ENCODE data around the gene IQSEC3.

IQSEC3 gene

DNA sequence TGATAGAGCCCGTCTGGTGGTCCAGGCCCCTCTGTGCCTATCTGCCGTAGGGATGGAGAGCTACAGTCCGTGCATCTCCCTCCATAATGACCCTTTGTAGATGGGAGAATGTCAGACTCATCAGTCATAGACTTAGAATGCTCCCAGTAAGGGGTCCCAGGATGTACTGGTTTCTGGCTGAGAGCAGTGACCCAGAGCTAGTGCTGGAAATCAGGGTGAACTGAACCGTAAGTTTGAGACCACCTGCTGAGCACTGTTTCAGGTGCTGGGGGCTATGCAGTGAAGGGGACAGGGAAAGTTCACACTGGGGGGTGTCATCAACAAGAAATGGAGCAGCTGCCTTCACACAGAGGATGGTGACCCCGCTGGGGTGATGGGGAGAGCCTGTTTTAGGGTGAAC is 113.3 kb downstream of the IQSEC3 start:
- H3K4me2 ChIP-seq (ENCODE audit: insufficient read depth, low read length), result no peak overlapping the region
- H3K4me1 ChIP-seq (ENCODE audit: insufficient read depth, low read length), result no peaks in the 10 kb centered on the region
- ATAC-seq (ENCODE audit: insufficient read depth, low read depth) (no peak), DNase-seq (no peak)
- H3K4me3 ChIP-seq (ENCODE audit: low read depth in 1 of 2, low read length in 2 of 2), result no peak overlapping the region
- no peak overlapping the region for H3K27ac ChIP-seq (ENCODE audit: low read length)
- TF ChIP-seq, protein P1, sequence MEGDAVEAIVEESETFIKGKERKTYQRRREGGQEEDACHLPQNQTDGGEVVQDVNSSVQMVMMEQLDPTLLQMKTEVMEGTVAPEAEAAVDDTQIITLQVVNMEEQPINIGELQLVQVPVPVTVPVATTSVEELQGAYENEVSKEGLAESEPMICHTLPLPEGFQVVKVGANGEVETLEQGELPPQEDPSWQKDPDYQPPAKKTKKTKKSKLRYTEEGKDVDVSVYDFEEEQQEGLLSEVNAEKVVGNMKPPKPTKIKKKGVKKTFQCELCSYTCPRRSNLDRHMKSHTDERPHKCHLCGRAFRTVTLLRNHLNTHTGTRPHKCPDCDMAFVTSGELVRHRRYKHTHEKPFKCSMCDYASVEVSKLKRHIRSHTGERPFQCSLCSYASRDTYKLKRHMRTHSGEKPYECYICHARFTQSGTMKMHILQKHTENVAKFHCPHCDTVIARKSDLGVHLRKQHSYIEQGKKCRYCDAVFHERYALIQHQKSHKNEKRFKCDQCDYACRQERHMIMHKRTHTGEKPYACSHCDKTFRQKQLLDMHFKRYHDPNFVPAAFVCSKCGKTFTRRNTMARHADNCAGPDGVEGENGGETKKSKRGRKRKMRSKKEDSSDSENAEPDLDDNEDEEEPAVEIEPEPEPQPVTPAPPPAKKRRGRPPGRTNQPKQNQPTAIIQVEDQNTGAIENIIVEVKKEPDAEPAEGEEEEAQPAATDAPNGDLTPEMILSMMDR (IDR thresholded peaks at IDR 0.05; ENCODE audit: borderline replicate concordance, extremely low read depth, low read length, poor library complexity, severe bottlenecking), result no peak
- TF ChIP-seq EZH2 (IDR thresholded peaks at IDR 0.05; ENCODE audit: borderline replicate concordance, low read depth, low read length, severe bottlenecking), result no peak
- H3K79me2 ChIP-seq (ENCODE audit: insufficient read depth, low read length), result no peaks in the 10 kb centered on the region
- H3K36me3 ChIP-seq (ENCODE audit: insufficient read depth, low read length), result no peaks in the 10 kb centered on the region
- no peaks in the 10 kb centered on the region for H3K9me3 ChIP-seq (ENCODE audit: insufficient read depth, low read length, severe bottlenecking)
- no peak overlapping the region for H3K9ac ChIP-seq (ENCODE audit: low read depth, low read length)
- H2AFZ ChIP-seq (ENCODE audit: low read depth, low read length), result no peak overlapping the region
- no peaks in the 10 kb centered on the region for H4K20me1 ChIP-seq (ENCODE audit: insufficient read depth, low read length)
- H3K27me3 ChIP-seq (ENCODE audit: insufficient read depth, low read length, poor library complexity), result no peaks in the 10 kb centered on the region

DNA sequence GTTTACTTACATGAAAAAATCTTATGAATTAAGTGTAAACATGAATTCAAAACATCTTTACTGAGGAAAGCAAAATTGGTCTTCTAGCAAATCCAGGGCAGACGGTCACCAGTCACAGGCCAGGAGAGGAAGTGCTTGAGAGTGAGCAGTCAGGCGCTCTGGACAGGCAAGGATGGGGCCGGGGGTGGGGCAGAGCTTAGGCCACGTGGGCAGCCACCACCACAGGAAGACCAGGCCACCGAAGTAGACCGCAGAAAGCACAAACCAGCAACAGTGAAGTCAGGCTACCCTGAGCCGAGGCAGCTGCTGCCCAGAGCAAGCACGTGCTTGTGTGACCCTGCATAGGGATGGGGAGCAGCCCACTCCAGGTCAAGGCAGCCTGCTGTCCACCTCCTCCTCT is 113.9 kb downstream of the IQSEC3 start:
- Histone ChIP-seq H3K9me3 (ENCODE audit: insufficient read depth, low read length, severe bottlenecking) (no peaks in the 10 kb centered on the region), H3K4me2 (ENCODE audit: insufficient read depth, low read length) (no peak overlapping the region), H4K20me1 (ENCODE audit: insufficient read depth, low read length) (peaks cover under 1% of the 10 kb centered on the region; the same call in 1 of the 2 replicates), H3K4me3 (ENCODE audit: low read depth in 1 of 2, low read length in 2 of 2) (no peak overlapping the region), H3K9ac (ENCODE audit: low read depth, low read length) (no peak overlapping the region), H2AFZ (ENCODE audit: low read depth, low read length) (no peak overlapping the region), H3K27me3 (ENCODE audit: insufficient read depth, low read length, poor library complexity) (no peaks in the 10 kb centered on the region), H3K36me3 (ENCODE audit: insufficient read depth, low read length) (no peaks in the 10 kb centered on the region), H3K79me2 (ENCODE audit: insufficient read depth, low read length) (no peaks in the 10 kb centered on the region), H3K4me1 (ENCODE audit: insufficient read depth, low read length) (no peaks in the 10 kb centered on the region), H3K27ac (ENCODE audit: low read length) (no peak overlapping the region)
- TF ChIP-seq EZH2 (IDR thresholded peaks at IDR 0.05; ENCODE audit: borderline replicate concordance, low read depth, low read length, severe bottlenecking), result no peak
- TF ChIP-seq, protein P1 (IDR thresholded peaks at IDR 0.05; ENCODE audit: borderline replicate concordance, extremely low read depth, low read length, poor library complexity, severe bottlenecking), result no peak
- no peak for ATAC-seq (ENCODE audit: insufficient read depth, low read depth)
- DNase-seq, result no peak

DNA sequence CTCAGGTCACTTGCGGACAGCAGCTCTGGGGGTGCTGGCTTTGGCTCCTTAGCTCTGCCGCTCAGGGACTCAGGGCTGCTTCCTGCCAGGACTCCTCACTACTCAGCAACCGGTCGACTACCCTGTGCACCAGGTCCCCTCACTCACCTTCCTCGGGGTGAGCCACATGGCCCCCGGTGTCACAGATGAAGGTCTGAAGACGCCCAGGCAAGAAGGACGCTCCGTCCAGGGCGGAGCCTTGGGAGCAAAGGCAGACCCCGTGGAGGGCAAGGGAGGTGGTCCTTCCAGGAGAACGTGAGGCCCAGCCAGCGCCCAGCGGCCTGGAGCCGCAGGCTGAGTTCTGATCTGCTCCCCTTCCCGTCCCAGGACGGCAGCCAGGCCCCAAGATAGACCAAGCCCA is 115.4 kb downstream of the IQSEC3 start:
- peaks cover 5% of the 10 kb centered on the region; the same call in 1 of the 2 replicates for H4K20me1 ChIP-seq (ENCODE audit: insufficient read depth, low read length)
- DNase-seq (no peak), ATAC-seq (ENCODE audit: insufficient read depth, low read depth) (no peak)
- no peak overlapping the region for H3K9ac ChIP-seq (ENCODE audit: low read depth, low read length)
- no peaks in the 10 kb centered on the region for H3K27me3 ChIP-seq (ENCODE audit: insufficient read depth, low read length, poor library complexity)
- TF ChIP-seq, protein P1 (IDR thresholded peaks at IDR 0.05; ENCODE audit: borderline replicate concordance, extremely low read depth, low read length, poor library complexity, severe bottlenecking), result no peak
- TF ChIP-seq EZH2 (IDR thresholded peaks at IDR 0.05; ENCODE audit: borderline replicate concordance, low read depth, low read length, severe bottlenecking), result no peak
- no peak overlapping the region for H3K27ac ChIP-seq (ENCODE audit: low read length)
- no peaks in the 10 kb centered on the region for H3K4me1 ChIP-seq (ENCODE audit: insufficient read depth, low read length)
- H3K9me3 ChIP-seq (ENCODE audit: insufficient read depth, low read length, severe bottlenecking), result no peaks in the 10 kb centered on the region
- H2AFZ ChIP-seq (ENCODE audit: low read depth, low read length), result no peak overlapping the region
- no peaks in the 10 kb centered on the region for H3K79me2 ChIP-seq (ENCODE audit: insufficient read depth, low read length)
- H3K4me2 ChIP-seq (ENCODE audit: insufficient read depth, low read length), result no peak overlapping the region
- H3K36me3 ChIP-seq (ENCODE audit: insufficient read depth, low read length), result no peaks in the 10 kb centered on the region
- no peak overlapping the region for H3K4me3 ChIP-seq (ENCODE audit: low read depth in 1 of 2, low read length in 2 of 2)

All from DND-41 (cell line).